Measurements from ENCODE around the gene MUC13.

The MUC13 gene

GRCh38 chr3:124972457-124972856 lies 37.9 kb upstream of the MUC13 start:
- no peak overlapping the region for H3K4me3 ChIP-seq (replicated peaks in 1 of 2; ENCODE audit: low read depth in 2 of 2, low read length in 2 of 2)
- no peak for TF ChIP-seq CTCF (IDR thresholded peaks at IDR 0.05; ENCODE audit: low read depth, low read length)
- no peak for DNase-seq (ENCODE audit: low read depth in 2 of 2)

GRCh38 chr3:124969963-124970722 lies 35.6 kb upstream of the MUC13 start:
- no peak for TF ChIP-seq CTCF (IDR thresholded peaks at IDR 0.05; ENCODE audit: low read depth, low read length)
- no peak for DNase-seq (ENCODE audit: low read depth in 2 of 2)
- H3K4me3 ChIP-seq (replicated peaks in 1 of 2; ENCODE audit: low read depth in 2 of 2, low read length in 2 of 2) = no peak overlapping the region

- H3K4me3 ChIP-seq (replicated peaks in 1 of 2; ENCODE audit: low read depth in 2 of 2, low read length in 2 of 2) = no peak overlapping the region
- no peak for TF ChIP-seq CTCF (IDR thresholded peaks at IDR 0.05; ENCODE audit: low read depth, low read length)
- DNase-seq (ENCODE audit: low read depth in 2 of 2) = no peak
These were observed 34.6 kb upstream of the MUC13 start for GRCh38 chr3:124969190-124969589.

- DNase-seq (ENCODE audit: low read depth in 2 of 2) = no peak
- no peak overlapping the region for H3K4me3 ChIP-seq (replicated peaks in 1 of 2; ENCODE audit: low read depth in 2 of 2, low read length in 2 of 2)
- no peak for TF ChIP-seq CTCF (IDR thresholded peaks at IDR 0.05; ENCODE audit: low read depth, low read length)
These were observed 33.4 kb upstream of the MUC13 start for GRCh38 chr3:124967964-124968363.

- no peak overlapping the region for H3K4me3 ChIP-seq (replicated peaks in 1 of 2; ENCODE audit: low read depth in 2 of 2, low read length in 2 of 2)
- no peak for DNase-seq (ENCODE audit: low read depth in 2 of 2)
- TF ChIP-seq CTCF (IDR thresholded peaks at IDR 0.05; ENCODE audit: low read depth, low read length) = no peak
These were observed 32.2 kb upstream of the MUC13 start for GRCh38 chr3:124966521-124967445.

GRCh38 chr3:124965413-124965812 lies 30.9 kb upstream of the MUC13 start:
- H3K4me3 ChIP-seq (replicated peaks in 1 of 2; ENCODE audit: low read depth in 2 of 2, low read length in 2 of 2) = no peak overlapping the region
- TF ChIP-seq CTCF (IDR thresholded peaks at IDR 0.05; ENCODE audit: low read depth, low read length) = no peak
- DNase-seq (ENCODE audit: low read depth in 2 of 2) = no peak
